OCI-LY1 (cell line): ENCODE results near the gene HGD.

Experiments used
- H2AFZ ChIP-seq: fragments of 200-600 bp; sonication (generic), shearing (Covaris generic); 2 replicates; pipeline ENCODE4 v1.6.0; 2014; ENCODE audit warnings: antibody characterized with exemption, mild to moderate bottlenecking, low read length
- H3F3A ChIP-seq: fragments of 200-600 bp; sonication (generic), shearing (Covaris generic); 2 replicates; pipeline ENCODE4 v1.6.0; 2014; ENCODE audit warnings: mild to moderate bottlenecking, antibody characterized with exemption, low read length, moderate library complexity; ENCODE audit not compliant: insufficient read depth
- H3K27ac ChIP-seq: fragments of 200-600 bp; sonication (generic); 2 replicates; pipeline ENCODE4 v1.5.1; 2014; ENCODE audit warnings: low read length, mixed run types, mild to moderate bottlenecking, low read depth; ENCODE audit not compliant: poor library complexity, severe bottlenecking
- H3K27me3 ChIP-seq: fragments of 200-600 bp; sonication (generic); 2 replicates; pipeline ENCODE4 v1.6.0; 2014; ENCODE audit warnings: antibody characterized with exemption, mild to moderate bottlenecking, low read length, moderate library complexity; ENCODE audit not compliant: insufficient read depth
- H3K36me3 ChIP-seq: fragments of 200-600 bp; sonication (generic); 2 replicates; pipeline ENCODE4 v1.6.1; 2014; ENCODE audit warnings: mild to moderate bottlenecking, antibody characterized with exemption, low read length, moderate library complexity, mixed read lengths; ENCODE audit not compliant: insufficient read depth
- H3K4me1 ChIP-seq: fragments of 200-600 bp; sonication (generic); 2 replicates; pipeline ENCODE4 v1.5.1; 2014; ENCODE audit warnings: mild to moderate bottlenecking, low read length, moderate library complexity; ENCODE audit not compliant: insufficient read depth, severe bottlenecking
- H3K4me2 ChIP-seq: fragments of 200-600 bp; sonication (generic), shearing (Covaris generic); 2 replicates; pipeline ENCODE4 v1.6.1; 2014; ENCODE audit warnings: low read length
- H3K4me3 ChIP-seq: fragments of 200-600 bp; sonication (generic); 2 replicates; pipeline ENCODE4 v1.5.1; 2014; ENCODE audit warnings: low read length, low read depth, mild to moderate bottlenecking, mixed read lengths; ENCODE audit not compliant: poor library complexity, severe bottlenecking
- H3K79me2 ChIP-seq: fragments of 200-600 bp; shearing (Covaris generic); 2 replicates; pipeline ENCODE4 v1.6.1; 2016; ENCODE audit warnings: mixed run types, low read length, mixed read lengths; ENCODE audit not compliant: insufficient read depth
- H3K9ac ChIP-seq: fragments of 200-600 bp; sonication (generic), shearing (Covaris generic); 2 replicates; pipeline ENCODE4 v1.6.1; 2014; ENCODE audit warnings: mild to moderate bottlenecking, low read length, mixed read lengths
- H3K9me2 ChIP-seq: fragments of 200-600 bp; sonication (generic), shearing (Covaris generic); 2 replicates; pipeline ENCODE4 v1.6.1; 2014; ENCODE audit warnings: low read depth, mild to moderate bottlenecking, low read length, mixed read lengths
- H3K9me3 ChIP-seq: fragments of 200-600 bp; shearing (Covaris generic); 2 replicates; pipeline ENCODE4 v1.6.1; 2014; ENCODE audit warnings: low read length, mixed read lengths
- H4K20me1 ChIP-seq: fragments of 200-600 bp; sonication (generic), shearing (Covaris generic); 2 replicates; pipeline ENCODE4 v1.6.0; 2016; ENCODE audit warnings: mild to moderate bottlenecking, low read length; ENCODE audit not compliant: insufficient read depth
- EZH2 ChIP-seq: fragments of 200-600 bp; sonication (generic), shearing (Covaris generic); IDR thresholded peaks from 2 replicates; pipeline ENCODE4 v1.8.0; 2017; ENCODE audit warnings: borderline replicate concordance, mixed run types, mild to moderate bottlenecking, antibody characterized with exemption, low read length, moderate library complexity, mixed read lengths
- TF ChIP-seq, protein P1 (sequence below): fragments of 200-600 bp; sonication (generic), shearing (Covaris generic); IDR thresholded peaks from 2 replicates; pipeline ENCODE4 v1.5.1; 2017; ENCODE audit warnings: mild to moderate bottlenecking, antibody characterized with exemption, low read length, moderate library complexity, mixed read lengths

HGD gene

GRCh38 chr3:120596853-120597223 lies 85.2 kb downstream of the HGD start:
- peak overlapping the region; percentile 92 for H3K4me2 ChIP-seq
- no peaks in the 10 kb centered on the region for H3F3A ChIP-seq
- H3K4me1 ChIP-seq: peaks cover 22% of the 10 kb centered on the region
- peak overlapping the region; percentile 91 for H3K4me3 ChIP-seq
- no peaks in the 10 kb centered on the region for H3K9me3 ChIP-seq
- peak overlapping the region; percentile 6; the same call in 1 of the 2 replicates for H2AFZ ChIP-seq
- no peaks in the 10 kb centered on the region for H3K27me3 ChIP-seq
- H3K27ac ChIP-seq: peak overlapping the region; percentile 67
- peak overlapping the region; percentile 99 for H3K9ac ChIP-seq
- no peak for TF ChIP-seq EZH2
- TF ChIP-seq, protein P1, sequence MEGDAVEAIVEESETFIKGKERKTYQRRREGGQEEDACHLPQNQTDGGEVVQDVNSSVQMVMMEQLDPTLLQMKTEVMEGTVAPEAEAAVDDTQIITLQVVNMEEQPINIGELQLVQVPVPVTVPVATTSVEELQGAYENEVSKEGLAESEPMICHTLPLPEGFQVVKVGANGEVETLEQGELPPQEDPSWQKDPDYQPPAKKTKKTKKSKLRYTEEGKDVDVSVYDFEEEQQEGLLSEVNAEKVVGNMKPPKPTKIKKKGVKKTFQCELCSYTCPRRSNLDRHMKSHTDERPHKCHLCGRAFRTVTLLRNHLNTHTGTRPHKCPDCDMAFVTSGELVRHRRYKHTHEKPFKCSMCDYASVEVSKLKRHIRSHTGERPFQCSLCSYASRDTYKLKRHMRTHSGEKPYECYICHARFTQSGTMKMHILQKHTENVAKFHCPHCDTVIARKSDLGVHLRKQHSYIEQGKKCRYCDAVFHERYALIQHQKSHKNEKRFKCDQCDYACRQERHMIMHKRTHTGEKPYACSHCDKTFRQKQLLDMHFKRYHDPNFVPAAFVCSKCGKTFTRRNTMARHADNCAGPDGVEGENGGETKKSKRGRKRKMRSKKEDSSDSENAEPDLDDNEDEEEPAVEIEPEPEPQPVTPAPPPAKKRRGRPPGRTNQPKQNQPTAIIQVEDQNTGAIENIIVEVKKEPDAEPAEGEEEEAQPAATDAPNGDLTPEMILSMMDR: no peak
- peaks cover 14% of the 10 kb centered on the region for H3K79me2 ChIP-seq
- no peaks in the 10 kb centered on the region for H4K20me1 ChIP-seq
- H3K9me2 ChIP-seq: no peaks in the 10 kb centered on the region
- H3K36me3 ChIP-seq: peaks cover 50% of the 10 kb centered on the region

- Histone ChIP-seq H3F3A (no peaks in the 10 kb centered on the region), H3K36me3 (peaks cover 44% of the 10 kb centered on the region), H3K4me3 (peak within 1 kb of the TSS; percentile 91), H3K9me3 (no peaks in the 10 kb centered on the region), H3K9ac (peak within 1 kb of the TSS; percentile 99), H3K79me2 (peaks cover 14% of the 10 kb centered on the region), H3K4me1 (peaks cover 22% of the 10 kb centered on the region), H3K27me3 (no peaks in the 10 kb centered on the region), H4K20me1 (no peaks in the 10 kb centered on the region), H3K27ac (peak within 1 kb of the TSS; percentile 67), H2AFZ (peak within 1 kb of the TSS; percentile 61), H3K9me2 (no peaks in the 10 kb centered on the region), H3K4me2 (peak within 1 kb of the TSS; percentile 92)
- TF ChIP-seq, protein P1: no peak
- no peak for TF ChIP-seq EZH2
Measured at GRCh38 chr3:120596116-120596852, 85.8 kb downstream of the HGD start, which contains the start of gene NDUFB4. NDUFB4 (plus strand) TSS chr3:120596336; CDS start chr3:120596360, 24 bp downstream.

DNA sequence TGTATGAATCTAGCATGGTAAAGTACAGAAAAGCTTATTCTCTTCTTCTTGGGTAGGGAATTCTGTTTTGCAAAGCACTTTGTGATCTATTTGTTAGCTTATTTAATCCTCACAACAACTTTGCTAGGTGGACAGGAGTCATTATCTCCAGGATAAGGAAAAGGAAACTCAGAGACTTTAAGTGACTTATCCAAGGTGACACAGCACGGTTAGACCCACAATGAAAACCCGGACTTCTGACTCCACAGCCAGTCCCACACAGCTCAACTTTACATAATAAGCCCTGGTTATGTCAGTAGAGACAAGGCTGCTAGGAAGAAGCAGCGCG lies 86.3 kb downstream of the HGD start:
- no peak for TF ChIP-seq EZH2
- TF ChIP-seq, protein P1: no peak
- Histone ChIP-seq H2AFZ (peak overlapping the region; percentile 61), H3F3A (no peaks in the 10 kb centered on the region), H3K36me3 (peaks cover 39% of the 10 kb centered on the region), H3K9ac (peak overlapping the region; percentile 59), H4K20me1 (no peaks in the 10 kb centered on the region), H3K9me3 (no peaks in the 10 kb centered on the region), H3K4me3 (peak overlapping the region; percentile 91), H3K79me2 (peaks cover 14% of the 10 kb centered on the region), H3K27me3 (no peaks in the 10 kb centered on the region), H3K9me2 (no peaks in the 10 kb centered on the region), H3K4me1 (peaks cover 22% of the 10 kb centered on the region), H3K4me2 (peak overlapping the region; percentile 85), H3K27ac (no peak overlapping the region)
